ENCODE measurements around the gene RXRA.

RXRA gene

GRCh38 chr9:134461426-134461982 is 135.2 kb downstream of the RXRA start:
- no peak overlapping the region for H3K27ac ChIP-seq (ENCODE audit: low read length)
- H3K4me3 ChIP-seq (ENCODE audit: low read depth in 1 of 2, low read length in 2 of 2): no peak overlapping the region
- H4K20me1 ChIP-seq (ENCODE audit: insufficient read depth, low read length): no peaks in the 10 kb centered on the region
- no peaks in the 10 kb centered on the region for H3K27me3 ChIP-seq (ENCODE audit: insufficient read depth, low read length, poor library complexity)
- no peak overlapping the region for H2AFZ ChIP-seq (ENCODE audit: low read depth, low read length)
- H3K4me1 ChIP-seq (ENCODE audit: insufficient read depth, low read length): peaks cover 4% of the 10 kb centered on the region
- no peak for TF ChIP-seq EZH2 (IDR thresholded peaks at IDR 0.05; ENCODE audit: borderline replicate concordance, low read depth, low read length, severe bottlenecking)
- TF ChIP-seq, protein P1, sequence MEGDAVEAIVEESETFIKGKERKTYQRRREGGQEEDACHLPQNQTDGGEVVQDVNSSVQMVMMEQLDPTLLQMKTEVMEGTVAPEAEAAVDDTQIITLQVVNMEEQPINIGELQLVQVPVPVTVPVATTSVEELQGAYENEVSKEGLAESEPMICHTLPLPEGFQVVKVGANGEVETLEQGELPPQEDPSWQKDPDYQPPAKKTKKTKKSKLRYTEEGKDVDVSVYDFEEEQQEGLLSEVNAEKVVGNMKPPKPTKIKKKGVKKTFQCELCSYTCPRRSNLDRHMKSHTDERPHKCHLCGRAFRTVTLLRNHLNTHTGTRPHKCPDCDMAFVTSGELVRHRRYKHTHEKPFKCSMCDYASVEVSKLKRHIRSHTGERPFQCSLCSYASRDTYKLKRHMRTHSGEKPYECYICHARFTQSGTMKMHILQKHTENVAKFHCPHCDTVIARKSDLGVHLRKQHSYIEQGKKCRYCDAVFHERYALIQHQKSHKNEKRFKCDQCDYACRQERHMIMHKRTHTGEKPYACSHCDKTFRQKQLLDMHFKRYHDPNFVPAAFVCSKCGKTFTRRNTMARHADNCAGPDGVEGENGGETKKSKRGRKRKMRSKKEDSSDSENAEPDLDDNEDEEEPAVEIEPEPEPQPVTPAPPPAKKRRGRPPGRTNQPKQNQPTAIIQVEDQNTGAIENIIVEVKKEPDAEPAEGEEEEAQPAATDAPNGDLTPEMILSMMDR (IDR thresholded peaks at IDR 0.05; ENCODE audit: borderline replicate concordance, extremely low read depth, low read length, poor library complexity, severe bottlenecking): no peak
- H3K4me2 ChIP-seq (ENCODE audit: insufficient read depth, low read length): no peak overlapping the region
- H3K36me3 ChIP-seq (ENCODE audit: insufficient read depth, low read length): no peaks in the 10 kb centered on the region
- no peaks in the 10 kb centered on the region for H3K79me2 ChIP-seq (ENCODE audit: insufficient read depth, low read length)
- no peaks in the 10 kb centered on the region for H3K9me3 ChIP-seq (ENCODE audit: insufficient read depth, low read length, severe bottlenecking)
- ATAC-seq (ENCODE audit: insufficient read depth, low read depth) (no peak), DNase-seq (no peak)
- no peak overlapping the region for H3K9ac ChIP-seq (ENCODE audit: low read depth, low read length)

DNA sequence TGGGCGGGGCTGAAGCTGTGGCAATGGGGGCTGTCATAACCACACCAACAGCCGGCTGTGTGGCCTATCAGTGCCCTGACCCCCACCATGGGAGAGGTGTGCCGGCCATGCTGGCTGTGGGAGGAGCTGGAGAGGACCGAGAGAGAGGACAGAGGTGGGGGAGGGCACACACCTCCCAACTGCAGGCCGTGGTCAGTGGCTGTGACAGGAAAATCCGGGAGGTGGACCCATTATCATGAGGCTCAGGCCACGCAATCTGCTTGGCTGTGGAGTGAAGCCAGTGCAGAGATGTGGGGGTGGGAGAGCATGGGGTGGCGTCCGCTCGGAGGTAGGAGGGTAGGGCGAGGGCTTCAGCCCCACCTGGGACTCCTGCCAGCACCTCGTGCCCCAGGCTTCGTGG is 136.1 kb downstream of the RXRA start:
- Histone ChIP-seq H3K79me2 (ENCODE audit: insufficient read depth, low read length) (no peaks in the 10 kb centered on the region), H4K20me1 (ENCODE audit: insufficient read depth, low read length) (no peaks in the 10 kb centered on the region), H3K27ac (ENCODE audit: low read length) (no peak overlapping the region), H3K4me2 (ENCODE audit: insufficient read depth, low read length) (no peak overlapping the region), H3K27me3 (ENCODE audit: insufficient read depth, low read length, poor library complexity) (no peaks in the 10 kb centered on the region), H3K9me3 (ENCODE audit: insufficient read depth, low read length, severe bottlenecking) (no peaks in the 10 kb centered on the region), H3K4me3 (ENCODE audit: low read depth in 1 of 2, low read length in 2 of 2) (no peak overlapping the region), H3K4me1 (ENCODE audit: insufficient read depth, low read length) (no peaks in the 10 kb centered on the region), H2AFZ (ENCODE audit: low read depth, low read length) (no peak overlapping the region), H3K36me3 (ENCODE audit: insufficient read depth, low read length) (no peaks in the 10 kb centered on the region), H3K9ac (ENCODE audit: low read depth, low read length) (no peak overlapping the region)
- no peak for ATAC-seq (ENCODE audit: insufficient read depth, low read depth)
- no peak for TF ChIP-seq EZH2 (IDR thresholded peaks at IDR 0.05; ENCODE audit: borderline replicate concordance, low read depth, low read length, severe bottlenecking)
- TF ChIP-seq, protein P1 (IDR thresholded peaks at IDR 0.05; ENCODE audit: borderline replicate concordance, extremely low read depth, low read length, poor library complexity, severe bottlenecking): no peak
- no peak for DNase-seq

DNA sequence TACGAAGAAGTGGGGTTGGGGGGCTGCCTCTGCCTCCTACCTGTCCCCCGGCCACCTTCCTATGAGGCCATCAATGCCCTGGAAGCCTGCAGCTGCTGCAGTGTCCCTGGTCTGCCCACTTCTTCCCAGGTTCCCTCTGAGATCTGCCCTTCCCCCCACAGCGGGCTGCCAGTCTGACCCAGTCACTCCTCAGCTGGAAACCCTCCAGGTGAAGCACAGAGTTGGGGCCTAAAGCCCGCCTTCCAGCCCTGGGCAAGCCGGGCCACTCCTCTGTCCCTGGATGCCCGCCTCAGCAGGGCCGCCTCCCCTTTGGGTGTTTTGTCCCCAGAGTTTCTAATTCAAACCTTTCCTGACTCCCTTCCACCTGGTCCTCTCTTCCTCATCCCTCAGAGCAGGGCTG is 137.0 kb downstream of the RXRA start:
- Histone ChIP-seq H3K36me3 (ENCODE audit: insufficient read depth, low read length) (no peaks in the 10 kb centered on the region), H3K4me3 (ENCODE audit: low read depth in 1 of 2, low read length in 2 of 2) (no peak overlapping the region), H3K9me3 (ENCODE audit: insufficient read depth, low read length, severe bottlenecking) (no peaks in the 10 kb centered on the region), H3K27me3 (ENCODE audit: insufficient read depth, low read length, poor library complexity) (no peaks in the 10 kb centered on the region), H3K9ac (ENCODE audit: low read depth, low read length) (no peak overlapping the region), H4K20me1 (ENCODE audit: insufficient read depth, low read length) (no peaks in the 10 kb centered on the region), H3K27ac (ENCODE audit: low read length) (no peak overlapping the region), H2AFZ (ENCODE audit: low read depth, low read length) (no peak overlapping the region), H3K4me1 (ENCODE audit: insufficient read depth, low read length) (no peaks in the 10 kb centered on the region), H3K4me2 (ENCODE audit: insufficient read depth, low read length) (no peak overlapping the region), H3K79me2 (ENCODE audit: insufficient read depth, low read length) (no peaks in the 10 kb centered on the region)
- TF ChIP-seq, protein P1 (IDR thresholded peaks at IDR 0.05; ENCODE audit: borderline replicate concordance, extremely low read depth, low read length, poor library complexity, severe bottlenecking): no peak
- TF ChIP-seq EZH2 (IDR thresholded peaks at IDR 0.05; ENCODE audit: borderline replicate concordance, low read depth, low read length, severe bottlenecking): no peak
- ATAC-seq (ENCODE audit: insufficient read depth, low read depth) (no peak), DNase-seq (no peak)
